ENCODE results near the gene TNFRSF13B.

Gene TNFRSF13B

GRCh38 chr17:16930571-16931317 is 41.2 kb downstream of the TNFRSF13B start:
- 76% methylated on average over 13 of the region's 13 CpGs for WGBS
- Histone ChIP-seq H2BK12ac (ENCODE audit: low read length in 2 of 2) (no peak overlapping the region), H3K79me1 (replicated peaks; ENCODE audit: low read length, poor library complexity, severe bottlenecking) (no peaks in the 10 kb centered on the region), H3K27me3 (ENCODE audit: control insufficient read depth in 1 of 2, insufficient read depth in 1 of 2, low read length in 2 of 2) (peaks cover 30 to 68% of the 10 kb centered on the region in 2 experiments), H3K36me3 (ENCODE audit: control insufficient read depth in 1 of 2, insufficient read depth in 2 of 2, low read depth in 1 of 2, low read length in 2 of 2) (no peaks in the 10 kb centered on the region), H3K4me3 (ENCODE audit: insufficient read depth in 1 of 2, low read depth in 1 of 2, low read length in 2 of 2) (no peak overlapping the region), H2BK120ac (ENCODE audit: low read depth, low read length) (no peak overlapping the region), H2BK5ac (ENCODE audit: low read depth, low read length, poor library complexity, severe bottlenecking) (no peak overlapping the region), H3K27ac (ENCODE audit: low read length, poor library complexity, severe bottlenecking) (no peak overlapping the region), H3K4ac (ENCODE audit: low read depth in 1 of 2, low read length in 2 of 2) (no peak overlapping the region), H3K4me1 (ENCODE audit: control insufficient read depth, insufficient read depth, low read depth, low read length) (peaks cover 3% of the 10 kb centered on the region), H3K9ac (ENCODE audit: low read length) (no peak overlapping the region), H2AFZ (ENCODE audit: low read depth, low read length) (no peak overlapping the region), H3K23ac (ENCODE audit: low read length in 2 of 2) (no peak overlapping the region), H4K8ac (ENCODE audit: low read length) (no peak overlapping the region), H3K4me2 (ENCODE audit: low read length, poor library complexity, severe bottlenecking) (no peak overlapping the region), H3K18ac (ENCODE audit: low read depth in 1 of 2, low read length in 2 of 2) (no peak overlapping the region), H4K91ac (ENCODE audit: low read length) (no peak overlapping the region), H3K14ac (ENCODE audit: low read length in 2 of 2) (no peak overlapping the region), H2BK15ac (ENCODE audit: low read depth, poor library complexity, severe bottlenecking) (no peak overlapping the region), H2AK5ac (ENCODE audit: low read length, severe bottlenecking) (no peak overlapping the region), H3K9me3 (ENCODE audit: control insufficient read depth, low read length) (no peaks in the 10 kb centered on the region)
- no peak for DNase-seq

GRCh38 chr17:16929757-16930520 is 42.0 kb downstream of the TNFRSF13B start:
- H4K8ac ChIP-seq (ENCODE audit: low read length) = no peak overlapping the region
- 85% methylated on average over 17 of the region's 17 CpGs for WGBS
- no peak overlapping the region for H2BK12ac ChIP-seq (ENCODE audit: low read length in 2 of 2)

GRCh38 chr17:16929035-16929680 is 42.8 kb downstream of the TNFRSF13B start:
- H3K4me2 ChIP-seq (ENCODE audit: low read length, poor library complexity, severe bottlenecking) = no peak overlapping the region
- 81% methylated on average over 12 of the region's 12 CpGs for WGBS
- H3K79me1 ChIP-seq (replicated peaks; ENCODE audit: low read length, poor library complexity, severe bottlenecking) = no peaks in the 10 kb centered on the region
- peaks cover 30 to 69% of the 10 kb centered on the region in 2 experiments for H3K27me3 ChIP-seq (ENCODE audit: control insufficient read depth in 1 of 2, insufficient read depth in 1 of 2, low read length in 2 of 2)
- H2AFZ ChIP-seq (ENCODE audit: low read depth, low read length) = no peak overlapping the region
- no peak overlapping the region for H2BK12ac ChIP-seq (ENCODE audit: low read length in 2 of 2)
- DNase-seq = no peak
- H3K9me3 ChIP-seq (ENCODE audit: control insufficient read depth, low read length) = no peaks in the 10 kb centered on the region
- no peak overlapping the region for H2BK15ac ChIP-seq (ENCODE audit: low read depth, poor library complexity, severe bottlenecking)
- no peak overlapping the region for H2BK5ac ChIP-seq (ENCODE audit: low read depth, low read length, poor library complexity, severe bottlenecking)
- H3K4me1 ChIP-seq (ENCODE audit: control insufficient read depth, insufficient read depth, low read depth, low read length) = no peaks in the 10 kb centered on the region
- H3K4me3 ChIP-seq (ENCODE audit: insufficient read depth in 1 of 2, low read depth in 1 of 2, low read length in 2 of 2) = no peak overlapping the region
- H3K14ac ChIP-seq (ENCODE audit: low read length in 2 of 2) = no peak overlapping the region
- H3K36me3 ChIP-seq (ENCODE audit: control insufficient read depth in 1 of 2, insufficient read depth in 2 of 2, low read depth in 1 of 2, low read length in 2 of 2) = no peaks in the 10 kb centered on the region
- no peak overlapping the region for H2BK120ac ChIP-seq (ENCODE audit: low read depth, low read length)
- no peak overlapping the region for H4K8ac ChIP-seq (ENCODE audit: low read length)
- no peak overlapping the region for H3K4ac ChIP-seq (ENCODE audit: low read depth in 1 of 2, low read length in 2 of 2)
- H3K18ac ChIP-seq (ENCODE audit: low read depth in 1 of 2, low read length in 2 of 2) = no peak overlapping the region
- no peak overlapping the region for H3K9ac ChIP-seq (ENCODE audit: low read length)
- H3K27ac ChIP-seq (ENCODE audit: low read length, poor library complexity, severe bottlenecking) = no peak overlapping the region
- H3K23ac ChIP-seq (ENCODE audit: low read length in 2 of 2) = no peak overlapping the region
- H4K91ac ChIP-seq (ENCODE audit: low read length) = no peak overlapping the region
- H2AK5ac ChIP-seq (ENCODE audit: low read length, severe bottlenecking) = no peak overlapping the region

More at GRCh38 chr17:16929757-16930520, 42.0 kb downstream of the TNFRSF13B start:
- peak overlapping the region; percentile 33 for H2BK15ac ChIP-seq (ENCODE audit: low read depth, poor library complexity, severe bottlenecking)
- H2BK5ac ChIP-seq (ENCODE audit: low read depth, low read length, poor library complexity, severe bottlenecking) = no peak overlapping the region
- H3K9ac ChIP-seq (ENCODE audit: low read length) = no peak overlapping the region
- no peaks in the 10 kb centered on the region for H3K36me3 ChIP-seq (ENCODE audit: control insufficient read depth in 1 of 2, insufficient read depth in 2 of 2, low read depth in 1 of 2, low read length in 2 of 2)
- no peak overlapping the region for H3K18ac ChIP-seq (ENCODE audit: low read depth in 1 of 2, low read length in 2 of 2)
- no peak overlapping the region for H3K27ac ChIP-seq (ENCODE audit: low read length, poor library complexity, severe bottlenecking)
- H3K4me3 ChIP-seq (ENCODE audit: insufficient read depth in 1 of 2, low read depth in 1 of 2, low read length in 2 of 2) = no peak overlapping the region
- H2AK5ac ChIP-seq (ENCODE audit: low read length, severe bottlenecking) = no peak overlapping the region
- H3K27me3 ChIP-seq (ENCODE audit: control insufficient read depth in 1 of 2, insufficient read depth in 1 of 2, low read length in 2 of 2) = peaks cover 30 to 71% of the 10 kb centered on the region in 2 experiments
- H3K23ac ChIP-seq (ENCODE audit: low read length in 2 of 2) = no peak overlapping the region
- no peak overlapping the region for H2AFZ ChIP-seq (ENCODE audit: low read depth, low read length)
- peak overlapping the region in 1 of 2 experiments; percentile 39 for H3K14ac ChIP-seq (ENCODE audit: low read length in 2 of 2)
- H3K4ac ChIP-seq (ENCODE audit: low read depth in 1 of 2, low read length in 2 of 2) = no peak overlapping the region
- no peak overlapping the region for H4K91ac ChIP-seq (ENCODE audit: low read length)
- DNase-seq = no peak
- no peak overlapping the region for H2BK120ac ChIP-seq (ENCODE audit: low read depth, low read length)
- no peak overlapping the region for H3K4me2 ChIP-seq (ENCODE audit: low read length, poor library complexity, severe bottlenecking)
- no peaks in the 10 kb centered on the region for H3K79me1 ChIP-seq (replicated peaks; ENCODE audit: low read length, poor library complexity, severe bottlenecking)
- no peaks in the 10 kb centered on the region for H3K9me3 ChIP-seq (ENCODE audit: control insufficient read depth, low read length)
- peaks cover 1% of the 10 kb centered on the region for H3K4me1 ChIP-seq (ENCODE audit: control insufficient read depth, insufficient read depth, low read depth, low read length)

All from mesenchymal stem cell (in vitro differentiated cells and primary cell).